Measurements from ENCODE around the gene CARD9.
"Not testable (repeated sequence)": the region's sequence is repeated elsewhere in the genome, so short reads cannot be mapped to it uniquely, and the experiment has no call there.

CARD9 gene

DNA sequence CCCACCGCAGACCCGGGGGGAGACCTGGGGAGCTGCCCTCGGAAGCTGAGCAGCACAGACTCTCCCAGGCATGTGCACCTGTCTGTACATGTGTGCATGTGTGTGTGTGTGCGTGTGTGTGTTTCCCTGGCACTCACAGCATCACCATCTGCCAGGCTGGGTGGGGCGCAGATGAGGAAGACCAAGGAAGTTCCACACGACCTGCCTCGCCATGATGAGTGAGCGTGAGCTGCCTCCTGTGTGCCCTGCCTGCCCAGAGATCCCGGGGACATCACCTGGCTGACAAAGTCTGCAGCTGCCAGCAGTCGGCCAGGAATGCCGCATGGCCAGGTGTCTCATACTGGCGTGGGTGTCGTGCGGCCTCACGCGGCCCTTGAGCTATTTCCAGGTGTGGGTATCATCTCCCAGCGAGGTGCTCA lies 50.1 kb downstream of the CARD9 start:
- Mint-ChIP-seq H3K4me3 (no peak overlapping the region), H3K9me3 (peaks cover 3% of the 10 kb centered on the region), H3K4me1 (peaks cover 12% of the 10 kb centered on the region), H3K27ac (peak overlapping the region in 2 of 3 experiments; percentile 48 to 70), H3K27me3 (ENCODE audit: low read depth) (peaks cover 6% of the 10 kb centered on the region), H3K36me3 (ENCODE audit: low read depth) (no peaks in the 10 kb centered on the region)
- TF ChIP-seq, protein P1, sequence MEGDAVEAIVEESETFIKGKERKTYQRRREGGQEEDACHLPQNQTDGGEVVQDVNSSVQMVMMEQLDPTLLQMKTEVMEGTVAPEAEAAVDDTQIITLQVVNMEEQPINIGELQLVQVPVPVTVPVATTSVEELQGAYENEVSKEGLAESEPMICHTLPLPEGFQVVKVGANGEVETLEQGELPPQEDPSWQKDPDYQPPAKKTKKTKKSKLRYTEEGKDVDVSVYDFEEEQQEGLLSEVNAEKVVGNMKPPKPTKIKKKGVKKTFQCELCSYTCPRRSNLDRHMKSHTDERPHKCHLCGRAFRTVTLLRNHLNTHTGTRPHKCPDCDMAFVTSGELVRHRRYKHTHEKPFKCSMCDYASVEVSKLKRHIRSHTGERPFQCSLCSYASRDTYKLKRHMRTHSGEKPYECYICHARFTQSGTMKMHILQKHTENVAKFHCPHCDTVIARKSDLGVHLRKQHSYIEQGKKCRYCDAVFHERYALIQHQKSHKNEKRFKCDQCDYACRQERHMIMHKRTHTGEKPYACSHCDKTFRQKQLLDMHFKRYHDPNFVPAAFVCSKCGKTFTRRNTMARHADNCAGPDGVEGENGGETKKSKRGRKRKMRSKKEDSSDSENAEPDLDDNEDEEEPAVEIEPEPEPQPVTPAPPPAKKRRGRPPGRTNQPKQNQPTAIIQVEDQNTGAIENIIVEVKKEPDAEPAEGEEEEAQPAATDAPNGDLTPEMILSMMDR (IDR thresholded peaks at IDR 0.05; ENCODE audit: unreplicated experiment in 3 of 3): no peak

- peak overlapping the region in 2 of 3 experiments; percentile 68 for H3K27ac Mint-ChIP-seq
- peaks cover 3% of the 10 kb centered on the region for H3K9me3 Mint-ChIP-seq
- no peak overlapping the region for H3K4me3 Mint-ChIP-seq
These were observed 50.6 kb downstream of the CARD9 start for GRCh38 chr9:136322756-136323330.

GRCh38 chr9:136321561-136321960 lies 51.9 kb downstream of the CARD9 start:
- Mint-ChIP-seq H3K4me1 (peaks cover 12% of the 10 kb centered on the region), H3K9me3 (peaks cover 5% of the 10 kb centered on the region)

More at GRCh38 chr9:136322756-136323330, 50.6 kb downstream of the CARD9 start:
- TF ChIP-seq, protein P1 (IDR thresholded peaks at IDR 0.05; ENCODE audit: unreplicated experiment in 3 of 3): no peak
- Mint-ChIP-seq H3K4me1 (peaks cover 12% of the 10 kb centered on the region), H3K27me3 (ENCODE audit: low read depth) (peaks cover 6% of the 10 kb centered on the region), H3K36me3 (ENCODE audit: low read depth) (no peaks in the 10 kb centered on the region)

DNA sequence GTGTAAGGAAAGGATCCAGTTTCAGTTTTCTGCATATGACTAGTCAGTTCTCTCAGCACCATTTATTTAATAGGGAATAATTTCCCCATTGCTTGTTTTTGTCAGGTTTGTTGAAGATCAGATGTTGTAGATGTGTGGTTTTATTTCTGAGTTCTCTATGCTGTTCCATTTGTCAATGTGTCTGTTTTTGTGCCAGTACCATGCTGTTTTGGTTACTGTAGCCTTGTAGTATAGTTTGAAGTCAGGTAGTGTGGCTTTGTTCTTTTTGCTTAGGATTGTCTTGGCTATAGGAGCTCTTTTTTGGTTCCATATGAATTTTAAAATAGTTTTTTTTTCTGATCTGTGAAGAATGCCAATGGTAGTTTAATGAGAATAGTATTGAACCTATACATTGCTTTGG lies 52.5 kb downstream of the CARD9 start:
- H3K4me1 Mint-ChIP-seq: peaks cover 12% of the 10 kb centered on the region

More at GRCh38 chr9:136321561-136321960, 51.9 kb downstream of the CARD9 start:
- Mint-ChIP-seq H3K27me3 (ENCODE audit: low read depth) (peaks cover 6% of the 10 kb centered on the region), H3K27ac (no peak overlapping the region), H3K36me3 (ENCODE audit: low read depth) (peaks cover under 1% of the 10 kb centered on the region), H3K4me3 (no peak overlapping the region)
- TF ChIP-seq, protein P1 (IDR thresholded peaks at IDR 0.05; ENCODE audit: unreplicated experiment in 3 of 3): no peak

DNA sequence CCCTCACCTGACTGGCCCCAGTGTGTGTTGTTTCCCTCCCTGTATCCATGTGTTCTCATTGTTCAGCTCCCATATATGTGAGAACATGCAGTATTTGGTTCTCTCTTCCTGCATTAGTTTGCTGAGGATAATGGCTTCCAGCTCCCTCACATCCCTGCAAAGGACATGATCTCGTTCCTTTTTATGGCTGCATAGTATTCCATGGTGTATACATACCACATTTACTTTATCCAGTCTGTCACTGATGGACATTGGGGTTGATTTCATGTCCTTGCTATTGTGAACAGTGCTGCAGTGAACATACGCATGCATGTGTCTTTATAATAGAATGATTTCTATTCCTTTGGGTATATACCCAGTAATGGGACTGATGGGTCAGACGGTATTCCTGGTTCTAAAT lies 53.5 kb downstream of the CARD9 start:
- not testable (repeated sequence) for H3K4me3 Mint-ChIP-seq; H3K27ac Mint-ChIP-seq; H3K36me3 Mint-ChIP-seq (ENCODE audit: low read depth); H3K4me1 Mint-ChIP-seq
- Mint-ChIP-seq H3K27me3 (ENCODE audit: low read depth) (peaks cover 12% of the 10 kb centered on the region), H3K9me3 (peaks cover 17% of the 10 kb centered on the region)

More for the DNA sequence above, 52.5 kb downstream of the CARD9 start:
- H3K4me3 Mint-ChIP-seq; H3K27ac Mint-ChIP-seq; H3K36me3 Mint-ChIP-seq (ENCODE audit: low read depth): not testable (repeated sequence)
- H3K27me3 Mint-ChIP-seq (ENCODE audit: low read depth): peaks cover 12% of the 10 kb centered on the region
- peaks cover 11% of the 10 kb centered on the region for H3K9me3 Mint-ChIP-seq

- H3K36me3 Mint-ChIP-seq (ENCODE audit: low read depth); H3K27ac Mint-ChIP-seq; H3K4me1 Mint-ChIP-seq; H3K4me3 Mint-ChIP-seq: not testable (repeated sequence)
- Mint-ChIP-seq H3K27me3 (ENCODE audit: low read depth) (peaks cover 12% of the 10 kb centered on the region), H3K9me3 (peaks cover 23% of the 10 kb centered on the region)
These were observed 54.2 kb downstream of the CARD9 start for GRCh38 chr9:136319244-136319643.

DNA sequence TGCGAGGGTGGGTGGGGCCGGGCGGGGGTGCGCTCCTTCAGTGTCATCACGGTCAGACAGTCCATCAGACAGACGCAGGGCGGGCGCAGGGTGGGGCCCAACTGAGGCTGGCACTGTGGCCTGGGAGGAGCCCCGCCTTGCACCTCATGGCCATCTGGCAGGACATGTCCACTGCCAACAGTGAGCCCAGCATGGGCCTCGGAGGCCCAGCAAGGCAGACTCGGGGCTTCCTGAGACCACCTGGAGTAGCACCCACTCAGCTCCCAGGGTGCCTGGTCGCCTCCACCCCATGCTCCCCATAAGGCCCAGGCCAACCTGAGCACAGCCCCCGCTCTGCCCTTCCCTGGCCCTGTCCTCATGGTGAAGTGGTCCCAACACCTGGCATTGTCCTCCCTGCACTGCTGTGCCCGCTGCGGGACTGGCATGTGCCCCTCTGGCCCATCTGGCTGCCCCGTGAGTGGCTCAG lies 54.7 kb downstream of the CARD9 start:
- Mint-ChIP-seq H3K4me1 (peaks cover 4% of the 10 kb centered on the region), H3K36me3 (ENCODE audit: low read depth) (peaks cover 5% of the 10 kb centered on the region), H3K4me3 (no peak overlapping the region), H3K27me3 (ENCODE audit: low read depth) (peaks cover 9% of the 10 kb centered on the region), H3K9me3 (peaks cover 23% of the 10 kb centered on the region), H3K27ac (no peak overlapping the region)
- TF ChIP-seq, protein P1 (IDR thresholded peaks at IDR 0.05; ENCODE audit: unreplicated experiment in 3 of 3): no peak

All from nephron (organoid).